ENCODE measurements around the gene DAPK2. TPM values are rescaled to one million over a fixed set of nuclear protein-coding genes. Genes with fewer than 3 reads are reported as not detected.

The DAPK2 gene
- polyA plus RNA-seq, 3 donors from 2014 or later: 4.5 to 7.3 (median 5.1) TPM

GRCh38 chr15:63995789-63996188 lies 50.5 kb downstream of the DAPK2 start:
- peaks cover 0 to 3% (median 0%) of the 10 kb centered on the region in 3 donors for H3K36me3 Mint-ChIP-seq
- no peak for DNase-seq
- peaks cover 1 to 20% of the 10 kb centered on the region in 2 donors for H3K4me1 Mint-ChIP-seq
- no peak overlapping the region for H3K27ac Mint-ChIP-seq
- H3K4me3 Mint-ChIP-seq: no peak overlapping the region
- H3K9me3 Mint-ChIP-seq: no peaks in the 10 kb centered on the region
- H3K27me3 Mint-ChIP-seq (ENCODE audit: low read depth in 3 of 3): peaks cover 0 to 3% (median 0%) of the 10 kb centered on the region in 3 donors

- H3K36me3 Mint-ChIP-seq: no peaks in the 10 kb centered on the region
- peaks cover 0 to 1% (median 0%) of the 10 kb centered on the region in 3 donors for H3K27me3 Mint-ChIP-seq (ENCODE audit: low read depth in 3 of 3)
- H3K9me3 Mint-ChIP-seq: no peaks in the 10 kb centered on the region
- DNase-seq: no peak
- H3K4me1 Mint-ChIP-seq: peaks cover 9 to 29% of the 10 kb centered on the region in 2 donors
- no peak overlapping the region for H3K4me3 Mint-ChIP-seq
- peak overlapping the region in 2 of 6 donors; percentile 51 to 72 for H3K27ac Mint-ChIP-seq
These were observed 52.1 kb downstream of the DAPK2 start for GRCh38 chr15:63994073-63994600.

- peak overlapping the region in 2 of 6 donors; percentile 7 to 14 for H3K27ac Mint-ChIP-seq
- H3K27me3 Mint-ChIP-seq (ENCODE audit: low read depth in 3 of 3): peaks cover 0 to 2% (median 0%) of the 10 kb centered on the region in 3 donors
- H3K4me3 Mint-ChIP-seq: no peak overlapping the region
- H3K9me3 Mint-ChIP-seq: no peaks in the 10 kb centered on the region
- no peaks in the 10 kb centered on the region for H3K36me3 Mint-ChIP-seq
- H3K4me1 Mint-ChIP-seq: peaks cover 11 to 29% of the 10 kb centered on the region in 2 donors
- DNase-seq: no peak
These were observed 54.0 kb downstream of the DAPK2 start for GRCh38 chr15:63992300-63992699.

- Mint-ChIP-seq H3K27ac (peak overlapping the region in 2 of 6 donors; percentile 1 to 41), H3K27me3 (ENCODE audit: low read depth in 3 of 3) (peaks cover 0 to 2% (median 0%) of the 10 kb centered on the region in 3 donors), H3K4me1 (peaks cover 11 to 29% of the 10 kb centered on the region in 2 donors), H3K4me3 (no peak overlapping the region), H3K9me3 (no peaks in the 10 kb centered on the region), H3K36me3 (no peaks in the 10 kb centered on the region)
- DNase-seq: no peak
These were observed 54.6 kb downstream of the DAPK2 start for GRCh38 chr15:63991706-63992105.

GRCh38 chr15:63990454-63990853 lies 55.8 kb downstream of the DAPK2 start:
- peaks cover 0 to 2% (median 0%) of the 10 kb centered on the region in 6 donors for H3K9me3 Mint-ChIP-seq
- peaks cover 11 to 29% of the 10 kb centered on the region in 2 donors for H3K4me1 Mint-ChIP-seq
- no peak overlapping the region for H3K27ac Mint-ChIP-seq
- peaks cover 0 to 2% (median 0%) of the 10 kb centered on the region in 3 donors for H3K27me3 Mint-ChIP-seq (ENCODE audit: low read depth in 3 of 3)
- H3K36me3 Mint-ChIP-seq: no peaks in the 10 kb centered on the region
- no peak overlapping the region for H3K4me3 Mint-ChIP-seq
- no peak for DNase-seq

- Mint-ChIP-seq H3K9me3 (peaks cover 0 to 2% (median 0%) of the 10 kb centered on the region in 6 donors), H3K4me1 (peaks cover 11 to 20% of the 10 kb centered on the region in 2 donors), H3K4me3 (no peak overlapping the region), H3K36me3 (no peaks in the 10 kb centered on the region), H3K27ac (no peak overlapping the region), H3K27me3 (ENCODE audit: low read depth in 3 of 3) (peaks cover 0 to 2% (median 0%) of the 10 kb centered on the region in 3 donors)
- DNase-seq: no peak
These were observed 58.4 kb downstream of the DAPK2 start for GRCh38 chr15:63987796-63988378.

GRCh38 chr15:63986751-63987341 lies 59.4 kb downstream of the DAPK2 start:
- peaks cover 0 to 2% (median 0%) of the 10 kb centered on the region in 3 donors for H3K27me3 Mint-ChIP-seq (ENCODE audit: low read depth in 3 of 3)
- H3K9me3 Mint-ChIP-seq: peaks cover 0 to 2% (median 0%) of the 10 kb centered on the region in 6 donors
- peaks cover 11 to 19% of the 10 kb centered on the region in 2 donors for H3K4me1 Mint-ChIP-seq
- no peak for DNase-seq
- peak overlapping the region in 3 of 6 donors; percentile 21 to 52 (median 49) for H3K27ac Mint-ChIP-seq
- no peaks in the 10 kb centered on the region for H3K36me3 Mint-ChIP-seq
- H3K4me3 Mint-ChIP-seq: no peak overlapping the region

- H3K27ac Mint-ChIP-seq: no peak overlapping the region
- H3K27me3 Mint-ChIP-seq (ENCODE audit: low read depth in 3 of 3): peaks cover 0 to 2% (median 0%) of the 10 kb centered on the region in 3 donors
- H3K4me1 Mint-ChIP-seq: peaks cover 11 to 13% of the 10 kb centered on the region in 2 donors
- peaks cover 0 to 2% (median 0%) of the 10 kb centered on the region in 6 donors for H3K9me3 Mint-ChIP-seq
- DNase-seq: no peak
- H3K36me3 Mint-ChIP-seq: no peaks in the 10 kb centered on the region
- H3K4me3 Mint-ChIP-seq: no peak overlapping the region
These were observed 60.1 kb downstream of the DAPK2 start for GRCh38 chr15:63986185-63986680.

- Mint-ChIP-seq H3K27ac (no peak overlapping the region), H3K9me3 (peaks cover 0 to 2% (median 0%) of the 10 kb centered on the region in 6 donors), H3K4me3 (no peak overlapping the region), H3K4me1 (peaks cover 6 to 9% of the 10 kb centered on the region in 2 donors), H3K27me3 (ENCODE audit: low read depth in 3 of 3) (peaks cover 0 to 2% (median 0%) of the 10 kb centered on the region in 3 donors), H3K36me3 (no peaks in the 10 kb centered on the region)
- no peak for DNase-seq
These were observed 60.8 kb downstream of the DAPK2 start for GRCh38 chr15:63985221-63986184.

- no peak overlapping the region for H3K4me3 Mint-ChIP-seq
- H3K27ac Mint-ChIP-seq: peak overlapping the region in 1 of 6 donors; percentile 55
- H3K27me3 Mint-ChIP-seq (ENCODE audit: low read depth in 3 of 3): peaks cover 0 to 2% (median 0%) of the 10 kb centered on the region in 3 donors
- H3K4me1 Mint-ChIP-seq: peaks cover 0 to 3% of the 10 kb centered on the region in 2 donors
- no peaks in the 10 kb centered on the region for H3K36me3 Mint-ChIP-seq
- DNase-seq: no peak
- peaks cover 0 to 2% (median 0%) of the 10 kb centered on the region in 6 donors for H3K9me3 Mint-ChIP-seq
These were observed 62.0 kb downstream of the DAPK2 start for GRCh38 chr15:63984331-63984730.

- H3K27ac Mint-ChIP-seq: peak overlapping the region in 1 of 6 donors; percentile 26
- DNase-seq: no peak
- H3K36me3 Mint-ChIP-seq: peaks cover 0 to 4% (median 0%) of the 10 kb centered on the region in 3 donors
- peaks cover 0 to 2% (median 2%) of the 10 kb centered on the region in 3 donors for H3K27me3 Mint-ChIP-seq (ENCODE audit: low read depth in 3 of 3)
- H3K4me1 Mint-ChIP-seq: peaks cover 0 to under 1% of the 10 kb centered on the region in 2 donors
- H3K9me3 Mint-ChIP-seq: peaks cover 0 to 2% (median 0%) of the 10 kb centered on the region in 6 donors
- H3K4me3 Mint-ChIP-seq: no peak overlapping the region
These were observed 63.1 kb downstream of the DAPK2 start for GRCh38 chr15:63983061-63983711.

- peaks cover 0 to 2% (median 0%) of the 10 kb centered on the region in 3 donors for H3K27me3 Mint-ChIP-seq (ENCODE audit: low read depth in 3 of 3)
- no peak for DNase-seq
- H3K4me3 Mint-ChIP-seq: no peak overlapping the region
- no peaks in the 10 kb centered on the region for H3K4me1 Mint-ChIP-seq
- peaks cover 0 to 2% (median 0%) of the 10 kb centered on the region in 6 donors for H3K9me3 Mint-ChIP-seq
- peaks cover 0 to 4% (median 0%) of the 10 kb centered on the region in 3 donors for H3K36me3 Mint-ChIP-seq
- peak overlapping the region in 1 of 6 donors; percentile 27 for H3K27ac Mint-ChIP-seq
These were observed 63.9 kb downstream of the DAPK2 start for GRCh38 chr15:63982381-63982854.
